Measurements from ENCODE around the gene PLA2G6. TPM values are rescaled to one million over a fixed set of nuclear protein-coding genes. Genes with fewer than 3 reads are reported as not detected.
"Not testable (repeated sequence)": the region's sequence is repeated elsewhere in the genome, so short reads cannot be mapped to it uniquely, and the experiment has no call there.

The PLA2G6 gene
- total RNA-seq, 1 donor from 2014 or later: 12.8 TPM

DNA sequence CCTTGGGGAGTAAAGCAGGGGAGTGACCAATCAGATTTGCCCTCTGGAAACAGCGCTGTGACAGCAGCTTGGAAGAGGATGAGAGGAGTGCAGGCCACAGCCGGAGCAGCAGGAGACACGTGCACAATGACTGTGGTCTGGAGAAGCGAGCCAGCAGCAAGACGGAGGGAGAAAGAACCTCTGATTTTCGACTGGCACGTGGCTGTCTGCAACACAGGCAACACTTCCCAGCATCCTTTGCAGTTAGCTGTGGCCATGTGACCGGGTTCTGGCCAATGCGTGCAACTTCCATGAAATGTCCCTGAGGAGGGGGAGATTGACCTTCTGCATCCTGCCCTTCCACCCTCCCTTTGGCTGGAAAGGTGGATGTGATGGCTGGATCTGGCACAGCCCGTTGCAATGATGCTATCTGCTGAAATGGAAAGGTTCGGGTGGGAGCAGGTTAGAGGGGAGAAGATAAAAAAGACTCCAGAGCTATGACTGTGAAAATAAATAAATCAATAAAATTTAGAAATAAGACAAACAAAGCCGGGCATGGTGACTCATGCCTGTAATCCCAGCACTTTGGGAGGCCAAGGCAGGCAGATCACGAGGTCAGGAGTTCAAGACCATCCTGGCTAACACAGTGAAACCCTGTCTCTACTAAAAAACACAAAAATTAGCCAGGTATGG is 15.6 kb downstream of the PLA2G6 start:
- no peak for ATAC-seq

DNA sequence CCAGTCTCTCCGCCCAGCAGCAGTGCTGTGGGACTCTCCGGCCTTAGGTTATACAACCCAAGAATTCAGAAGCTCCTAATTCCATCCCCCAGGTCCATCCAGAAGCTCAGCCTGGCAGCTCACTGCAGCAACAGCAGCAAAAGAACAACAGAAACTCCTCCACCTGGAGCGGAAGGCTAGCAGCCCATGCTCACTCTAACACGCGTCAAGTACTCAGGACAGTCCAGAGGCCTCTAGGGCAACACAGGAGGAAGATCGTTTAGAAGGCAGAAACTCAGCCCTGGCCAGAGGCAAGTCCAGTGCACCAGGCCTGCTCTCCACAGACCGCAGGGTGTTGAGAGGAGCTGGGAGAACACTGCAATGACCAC is 17.1 kb downstream of the PLA2G6 start:
- ATAC-seq: no peak

DNA sequence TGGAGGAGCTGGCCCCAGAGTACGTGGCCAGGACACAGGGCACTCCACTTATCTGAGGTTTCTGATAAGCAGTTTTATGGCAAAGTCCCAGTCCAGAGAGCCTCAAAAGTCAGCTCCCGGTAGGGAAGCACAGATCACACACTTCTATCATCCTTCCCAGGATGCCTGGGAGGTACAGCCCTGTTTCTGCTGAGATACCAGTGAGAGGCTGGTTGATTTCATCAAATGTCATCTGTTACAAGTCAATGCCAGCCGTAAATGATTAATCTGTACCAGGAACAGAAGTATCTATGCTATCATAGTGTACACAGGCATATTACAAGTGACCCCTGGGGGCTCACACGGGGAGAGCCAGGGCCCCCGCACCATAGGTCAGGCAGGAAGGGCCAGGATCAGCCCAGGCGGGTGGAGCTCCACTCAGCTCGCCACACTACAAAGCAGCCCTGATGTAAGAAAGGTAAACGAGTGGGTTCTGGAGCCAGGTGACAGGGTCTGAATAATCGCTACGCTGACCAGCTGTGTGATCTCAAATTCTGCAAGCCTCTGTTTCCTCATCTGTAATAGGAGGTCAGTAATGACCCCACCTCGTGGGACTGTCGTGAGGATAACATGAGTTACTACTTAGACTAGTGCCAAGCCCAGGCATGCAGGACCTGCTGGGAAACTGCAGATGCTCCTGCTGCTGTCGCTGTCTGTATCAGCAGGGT is 17.6 kb downstream of the PLA2G6 start:
- no peak for ATAC-seq

DNA sequence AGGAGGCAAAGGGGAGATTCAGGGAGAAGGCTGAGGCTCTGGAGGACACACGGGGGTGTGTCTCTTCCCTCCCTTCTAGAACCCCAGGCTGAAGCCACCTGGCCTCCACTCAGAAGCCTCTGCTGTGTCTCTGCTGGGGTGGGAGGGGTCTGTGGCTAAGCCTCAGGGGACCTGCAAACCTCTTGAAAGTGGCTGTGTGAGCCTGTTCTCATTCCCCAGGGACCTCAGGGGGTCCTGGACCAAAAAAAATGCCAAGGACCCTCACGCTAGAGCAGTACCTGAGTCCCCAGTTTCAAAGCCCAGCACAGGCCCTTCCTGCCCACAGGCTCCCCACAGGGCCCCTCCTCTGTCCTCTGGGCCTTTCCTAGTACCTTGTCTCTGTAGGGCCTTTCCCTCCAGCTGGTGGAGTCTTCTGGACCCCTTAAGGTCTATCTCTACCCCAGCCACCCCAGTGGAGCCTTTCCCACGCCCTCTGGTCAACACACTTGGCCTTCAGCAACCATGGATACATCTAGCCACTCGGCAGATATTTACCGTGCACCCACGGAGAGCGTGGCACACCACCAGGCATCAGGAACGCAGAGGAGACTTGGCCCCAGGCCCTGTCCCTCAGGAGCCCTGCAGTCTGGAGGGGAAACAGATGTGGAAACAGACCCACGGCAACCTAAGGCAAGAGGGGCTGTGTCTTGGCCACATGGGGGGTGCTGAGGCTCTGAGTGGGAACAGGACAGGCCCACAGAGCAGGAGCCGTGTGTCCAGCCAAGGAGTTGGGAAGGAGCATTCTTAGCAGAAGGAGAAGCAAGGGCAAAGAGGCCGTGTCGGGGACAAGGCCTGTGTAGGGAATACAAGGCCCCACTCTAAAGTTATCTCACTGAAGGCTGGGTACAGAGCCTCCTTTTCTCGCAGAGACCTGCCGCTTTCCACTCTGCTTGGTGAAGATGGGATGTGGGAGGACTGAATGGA is 18.5 kb downstream of the PLA2G6 start:
- ATAC-seq: peak; percentile 8

DNA sequence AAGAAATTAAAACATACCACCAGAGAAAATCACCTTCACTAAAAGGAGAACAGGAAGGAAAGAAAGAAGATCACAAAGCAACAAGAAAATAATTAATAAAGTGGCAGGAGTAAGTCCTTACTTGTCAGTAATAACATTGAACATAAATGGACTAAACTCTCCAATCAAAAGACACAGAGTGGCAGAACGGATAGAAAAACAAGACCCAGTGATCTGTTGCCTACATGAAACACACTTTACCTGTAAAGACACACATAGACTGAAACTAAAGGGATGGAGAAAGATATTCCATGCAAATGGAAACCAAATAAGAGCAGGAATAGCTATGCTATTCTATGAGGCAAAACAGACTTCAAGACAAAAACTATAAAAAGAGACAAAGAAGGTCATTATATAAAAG is 25.9 kb downstream of the PLA2G6 start:
- ATAC-seq: no peak

DNA sequence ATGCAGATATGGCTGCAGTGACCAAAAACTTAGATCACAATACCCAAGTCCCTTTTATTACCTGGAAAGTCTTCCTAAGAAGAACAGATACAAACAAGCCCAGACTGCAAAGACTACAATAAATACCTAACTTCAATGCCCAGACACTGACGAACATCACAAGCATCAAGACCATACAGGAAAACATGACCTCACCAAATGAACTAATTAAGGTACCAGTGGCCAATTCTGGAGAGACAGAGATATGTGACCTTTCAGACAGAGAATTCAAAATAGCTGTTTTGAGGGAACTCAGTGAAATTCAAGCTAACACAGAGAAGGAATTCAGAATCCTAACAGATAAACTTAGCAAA is 27.1 kb downstream of the PLA2G6 start:
- not testable (repeated sequence) for ATAC-seq

DNA sequence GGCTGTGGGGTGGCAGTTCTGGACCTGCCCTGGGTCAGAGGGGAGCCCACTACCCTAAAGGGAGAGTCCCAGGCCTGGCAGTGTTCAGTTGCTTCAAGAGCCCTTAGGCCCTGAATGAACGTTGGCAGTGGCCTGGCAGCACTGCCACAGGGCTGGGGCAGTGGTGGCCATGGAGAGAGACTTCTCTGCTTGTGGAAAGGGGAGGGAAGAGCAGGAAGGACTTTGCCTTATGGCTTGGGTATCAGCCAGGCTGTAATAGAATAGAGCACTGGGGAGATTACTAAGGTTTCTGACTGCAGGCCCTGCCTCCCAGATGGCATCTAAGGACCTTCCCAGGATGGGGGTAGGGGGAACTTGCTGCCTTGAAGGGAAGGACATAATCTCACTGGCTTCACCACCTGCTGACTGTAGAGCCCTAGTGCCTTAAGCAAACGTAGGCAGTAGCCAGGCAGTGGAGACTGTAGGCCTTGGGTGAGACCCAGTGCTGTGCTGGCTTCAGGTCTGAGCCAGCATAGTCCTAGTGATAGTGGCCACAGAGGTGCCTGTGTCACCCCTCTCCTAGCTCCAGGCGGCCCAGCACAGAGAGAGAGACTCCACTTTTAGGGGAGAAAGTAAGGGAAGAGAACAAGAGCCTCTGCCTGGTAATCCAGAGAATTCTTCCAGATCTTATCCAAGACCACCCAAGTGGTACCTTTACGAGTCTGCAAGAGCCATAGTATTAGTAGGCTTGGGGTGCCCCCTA is 27.6 kb downstream of the PLA2G6 start:
- peak; percentile 39 for ATAC-seq

DNA sequence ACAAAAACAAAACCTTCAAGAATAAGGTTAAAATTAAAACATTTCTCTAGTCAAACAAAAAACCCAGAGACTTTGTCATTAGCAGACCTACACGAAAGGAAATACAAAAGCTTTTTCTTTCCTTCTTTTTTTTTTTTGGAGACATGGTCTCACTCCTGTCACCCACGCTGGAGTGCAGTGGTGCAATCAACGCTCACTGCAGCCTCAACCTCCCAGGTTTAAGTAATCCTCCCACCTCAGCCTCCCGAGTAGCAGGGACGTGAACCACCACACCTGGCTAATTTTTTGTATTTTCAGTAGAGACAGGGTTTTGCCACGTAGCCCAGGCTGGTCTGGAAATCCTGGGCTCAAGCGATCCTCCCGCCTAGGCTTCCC is 30.5 kb downstream of the PLA2G6 start:
- no peak for ATAC-seq

DNA sequence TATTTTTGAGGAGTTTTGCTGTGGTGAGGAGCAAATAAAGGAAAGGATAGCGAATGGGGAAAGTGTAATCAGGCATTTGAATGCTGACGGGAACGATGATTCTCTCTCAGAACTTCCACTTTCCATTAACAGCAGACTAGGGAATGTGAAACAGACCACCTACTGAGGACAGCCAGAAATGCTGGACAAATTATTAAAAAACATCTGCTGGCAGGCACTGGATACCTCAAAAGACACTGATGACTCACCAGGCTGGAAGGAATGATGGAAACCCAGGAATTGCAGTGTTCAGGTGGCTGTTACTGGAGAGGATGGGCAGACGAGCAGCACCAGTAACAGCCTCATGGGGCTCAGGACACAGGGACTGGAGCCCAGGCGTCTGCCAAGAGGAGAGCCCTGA is 33.4 kb downstream of the PLA2G6 start:
- ATAC-seq: no peak

DNA sequence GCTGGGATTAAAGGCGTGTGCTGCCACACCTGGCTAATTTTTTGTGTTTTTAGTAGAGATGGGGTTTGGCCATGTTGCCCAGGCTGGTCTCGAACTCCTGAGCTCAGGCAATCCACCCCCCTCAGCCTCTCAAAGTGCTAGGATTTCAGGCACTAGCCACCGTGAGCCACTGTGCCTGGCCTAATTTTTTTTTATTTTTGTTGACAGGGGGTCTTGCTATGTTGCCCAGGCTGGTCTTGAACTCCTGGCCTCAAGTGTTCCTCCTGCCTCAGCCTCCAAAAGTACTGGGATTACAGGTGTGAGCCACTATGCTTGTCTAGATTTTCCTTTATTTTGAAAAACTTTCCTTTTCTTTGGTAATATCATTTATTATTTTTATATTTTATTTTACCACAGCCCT is 35.5 kb downstream of the PLA2G6 start:
- not testable (repeated sequence) for ATAC-seq

DNA sequence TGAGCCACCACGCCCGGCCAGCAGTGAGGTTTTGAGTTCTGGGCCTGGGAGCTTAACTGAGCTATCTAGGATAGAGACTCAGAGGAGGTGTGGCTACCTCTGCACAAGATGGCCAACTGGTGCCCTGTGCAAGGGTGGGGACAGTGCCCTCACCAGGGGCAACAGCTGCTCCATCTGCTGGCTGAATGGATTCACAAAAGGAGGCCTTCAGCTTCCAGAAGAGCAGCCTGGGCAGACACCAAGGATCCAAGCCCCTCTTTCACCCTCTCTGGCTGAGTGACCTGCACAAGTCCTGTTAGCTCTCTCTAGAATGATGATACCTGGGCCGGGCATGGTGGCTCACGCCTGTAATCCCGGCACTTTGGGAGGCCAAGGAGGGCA is 37.6 kb downstream of the PLA2G6 start:
- peak; percentile 27 for ATAC-seq

DNA sequence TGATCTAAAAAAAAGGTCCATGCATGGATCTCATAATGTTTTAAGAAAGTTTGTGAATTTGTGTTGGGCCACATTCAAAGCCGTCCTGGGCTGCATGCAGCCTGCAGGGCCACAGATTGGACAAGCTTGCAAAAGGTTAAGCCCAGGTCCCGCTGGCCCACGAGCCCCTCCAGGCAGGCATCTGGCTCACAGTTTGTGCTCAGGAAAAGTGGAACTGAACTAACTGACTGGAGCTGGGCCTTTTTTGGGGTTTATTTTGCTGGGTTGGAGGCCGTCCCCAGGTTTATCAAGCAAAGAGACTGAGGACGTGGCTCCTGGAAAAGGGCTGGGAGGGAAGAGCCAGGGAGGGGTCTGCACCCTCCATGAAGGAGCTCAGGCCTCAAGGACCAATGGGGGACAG is 39.0 kb downstream of the PLA2G6 start:
- no peak for ATAC-seq

DNA sequence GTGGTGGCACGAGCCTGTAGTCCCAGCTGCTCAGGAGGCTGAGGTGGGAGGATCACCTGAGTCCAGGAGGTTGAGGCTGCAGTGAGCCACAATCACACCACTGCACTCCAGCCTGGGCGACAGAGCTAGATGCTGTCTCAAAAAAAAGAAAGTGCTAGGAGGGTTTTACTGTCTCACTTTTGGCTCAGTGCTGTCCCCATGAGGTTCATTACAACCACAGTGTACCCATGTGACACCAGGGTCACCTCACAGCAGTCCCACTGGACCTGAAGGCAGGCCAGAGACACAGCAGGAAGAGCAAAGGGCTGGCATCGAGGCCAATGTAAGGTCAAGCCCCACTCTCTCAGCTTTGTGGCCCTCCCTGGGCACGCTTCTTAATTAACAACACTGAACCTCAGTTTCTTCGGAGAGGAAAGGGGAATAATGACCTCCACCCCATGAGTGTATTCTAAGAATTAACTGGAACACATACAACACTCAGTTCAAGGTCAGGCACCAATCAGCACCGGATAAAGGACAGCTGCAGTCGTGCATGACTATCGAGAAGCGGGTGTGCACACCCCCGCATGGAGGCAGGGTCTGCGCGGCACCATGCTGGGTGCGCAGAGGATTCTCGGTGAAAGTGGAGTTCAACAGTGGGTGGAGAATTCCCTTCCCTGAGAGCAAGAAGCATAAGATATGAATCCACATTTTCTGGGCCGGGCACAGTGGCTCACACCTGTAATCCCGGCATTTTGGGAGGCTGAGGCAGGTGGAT is 40.2 kb downstream of the PLA2G6 start:
- no peak for ATAC-seq

DNA sequence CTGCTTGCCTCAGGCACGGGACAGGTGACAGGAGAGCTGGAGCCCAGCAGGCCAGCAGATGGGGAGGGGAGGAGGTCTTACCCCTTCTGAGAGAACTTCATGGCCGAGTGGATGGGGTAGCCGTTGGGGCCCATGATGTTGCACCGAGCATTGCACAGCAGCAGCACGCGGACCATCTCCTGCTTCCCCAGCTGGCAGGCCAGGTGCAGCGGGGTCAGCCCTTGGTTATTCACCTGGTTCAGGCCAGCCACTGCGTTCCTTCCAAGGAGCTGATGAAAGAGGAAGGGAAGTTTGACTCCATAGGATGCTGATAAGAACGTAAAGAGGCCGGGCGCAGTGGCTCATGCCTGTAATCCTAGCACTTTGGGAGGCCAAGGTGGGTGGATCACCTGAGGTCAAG is 41.7 kb downstream of the PLA2G6 start:
- no peak for ATAC-seq

DNA sequence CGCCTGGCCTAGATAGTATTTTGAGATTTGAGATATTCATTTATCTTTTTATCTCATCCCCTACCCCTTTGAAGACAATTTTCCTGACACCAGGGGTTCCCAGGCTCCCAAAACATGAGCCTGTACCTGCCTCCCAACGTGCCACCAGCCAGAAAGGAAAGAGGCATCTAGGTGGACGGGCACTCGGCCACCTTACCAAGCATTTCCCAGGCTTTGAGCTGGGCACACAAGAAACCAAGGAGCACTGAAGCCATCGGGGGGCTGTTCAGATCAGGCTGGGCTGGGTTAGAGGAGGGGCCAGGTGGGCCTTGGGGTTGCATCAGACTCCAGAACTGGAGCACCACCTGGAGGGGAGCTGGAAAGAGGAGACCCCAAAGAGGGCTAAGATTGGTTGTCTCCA is 42.7 kb downstream of the PLA2G6 start:
- ATAC-seq: no peak

DNA sequence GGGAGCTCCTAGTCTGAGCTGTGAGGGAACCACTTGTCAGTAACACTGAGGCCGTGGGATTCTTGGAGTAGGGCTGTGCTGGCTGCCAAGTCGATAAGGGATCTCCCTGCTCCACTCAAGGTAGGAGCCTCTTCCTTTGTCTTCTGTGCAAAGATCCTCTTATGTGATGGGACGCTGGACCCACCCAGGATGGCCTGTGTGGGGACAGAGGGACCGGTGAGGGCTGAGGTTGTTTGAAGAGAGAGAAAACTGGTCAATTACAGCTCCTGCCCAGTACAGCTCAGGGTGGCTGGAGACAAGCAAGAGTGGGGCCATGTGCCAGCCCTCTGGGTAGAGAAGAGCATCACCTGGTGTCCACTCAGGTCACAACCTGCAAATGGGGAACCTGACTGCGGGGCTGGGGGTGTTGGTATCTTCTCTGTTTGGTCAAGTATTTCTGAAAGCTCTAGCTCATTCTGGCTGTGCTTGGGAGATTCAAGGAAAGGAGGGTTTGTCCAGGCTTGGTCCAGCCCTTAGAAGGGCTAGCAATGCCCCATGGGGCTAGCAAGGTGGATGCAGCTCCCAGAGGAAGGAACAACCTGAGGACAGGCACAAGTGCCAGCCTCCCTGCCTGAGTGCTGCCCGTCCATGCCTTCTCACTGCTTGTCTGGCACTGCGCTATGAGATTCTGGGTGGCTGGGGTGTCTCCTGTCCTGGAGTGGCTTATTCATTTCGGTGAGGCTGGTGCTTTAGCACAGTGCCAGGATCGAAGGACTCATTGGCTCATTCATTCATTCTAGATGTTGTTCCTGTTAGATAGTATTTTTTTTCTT is 43.5 kb downstream of the PLA2G6 start:
- ATAC-seq: no peak

DNA sequence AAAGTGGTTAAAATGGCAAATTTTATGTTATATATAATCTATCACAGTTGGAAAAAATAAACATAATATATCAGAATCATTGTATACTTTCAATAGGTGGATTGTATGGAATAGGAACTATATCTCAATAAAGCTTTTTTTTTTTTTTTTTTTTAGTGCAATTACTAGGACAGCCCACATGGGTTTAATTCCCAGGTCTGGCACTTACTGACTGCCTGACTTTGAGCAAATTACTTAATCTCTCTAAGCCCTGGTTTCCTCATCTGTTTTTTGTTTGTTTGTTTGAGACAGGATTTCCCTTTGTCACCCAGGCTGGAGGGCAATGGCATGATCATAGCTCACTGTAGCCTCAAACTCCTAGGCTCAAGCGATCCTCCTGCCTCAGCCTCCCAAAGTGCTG is 45.0 kb downstream of the PLA2G6 start:
- no peak for ATAC-seq

DNA sequence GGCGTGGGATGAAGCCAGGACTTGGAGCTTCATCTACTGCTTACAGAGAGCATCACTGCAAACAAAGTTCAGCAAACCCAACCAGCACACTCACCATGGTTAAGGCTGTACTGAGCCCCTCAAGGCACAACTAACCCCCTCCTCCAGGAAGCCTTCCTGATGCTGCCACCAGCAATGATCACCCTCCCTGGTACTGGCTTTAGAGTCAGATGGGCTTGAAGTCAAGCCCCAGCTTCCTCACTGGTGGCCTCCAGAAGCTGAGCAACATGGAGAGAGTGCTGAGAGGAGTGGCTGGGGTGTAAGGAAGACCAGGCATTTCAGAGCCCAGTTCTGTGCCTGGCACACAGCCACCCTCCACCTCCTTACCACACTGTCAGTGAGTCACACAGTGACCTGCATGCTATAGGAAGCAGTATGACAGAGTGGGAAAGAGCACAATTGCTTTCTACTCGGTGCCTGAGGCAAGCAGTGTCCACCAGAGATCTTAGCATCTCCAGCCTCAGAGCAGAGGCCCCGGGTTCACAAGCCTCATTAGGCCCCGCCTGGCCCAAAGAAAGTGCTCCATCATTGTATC is 46.4 kb downstream of the PLA2G6 start:
- peak; percentile 94 for ATAC-seq

DNA sequence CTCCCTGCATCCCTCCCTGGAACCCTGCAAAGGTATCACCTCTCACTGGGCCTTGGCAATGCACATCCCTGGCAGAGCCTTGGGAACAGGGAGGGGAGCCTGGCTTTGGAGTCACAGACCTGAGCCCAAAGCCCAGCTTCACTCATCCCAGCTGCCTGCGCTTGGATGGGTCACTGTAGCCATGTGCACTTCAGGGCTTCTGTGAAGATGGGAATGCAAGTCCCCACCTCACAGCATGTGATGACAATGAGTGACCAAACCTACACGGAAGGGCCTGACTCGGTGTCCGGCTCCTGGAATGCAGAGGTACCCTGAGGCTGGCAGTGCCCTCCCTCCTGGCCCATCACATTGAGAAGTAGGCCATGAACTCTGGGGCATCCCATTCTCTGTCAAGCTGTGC is 48.3 kb downstream of the PLA2G6 start:
- ATAC-seq: no peak

DNA sequence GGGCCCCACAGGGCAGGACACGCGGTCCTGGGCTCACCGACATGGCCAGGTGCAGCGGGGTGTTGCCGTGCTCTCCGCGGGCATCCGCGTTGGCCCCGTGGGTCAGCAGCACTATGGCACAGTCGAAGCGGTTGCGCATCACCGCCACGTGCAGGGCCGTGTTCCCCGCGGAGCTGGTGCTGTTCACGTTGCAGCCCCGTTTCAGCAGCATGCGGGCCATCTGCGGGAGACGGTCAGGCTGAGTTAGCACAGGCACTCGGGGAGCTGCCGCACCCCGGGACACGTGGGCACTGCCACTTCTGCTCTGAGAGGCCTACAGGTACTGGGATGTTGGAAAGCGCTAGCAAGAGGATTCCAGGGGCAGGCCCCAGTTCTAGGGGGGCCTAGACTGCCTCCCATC is 48.8 kb downstream of the PLA2G6 start:
- ATAC-seq: no peak

DNA sequence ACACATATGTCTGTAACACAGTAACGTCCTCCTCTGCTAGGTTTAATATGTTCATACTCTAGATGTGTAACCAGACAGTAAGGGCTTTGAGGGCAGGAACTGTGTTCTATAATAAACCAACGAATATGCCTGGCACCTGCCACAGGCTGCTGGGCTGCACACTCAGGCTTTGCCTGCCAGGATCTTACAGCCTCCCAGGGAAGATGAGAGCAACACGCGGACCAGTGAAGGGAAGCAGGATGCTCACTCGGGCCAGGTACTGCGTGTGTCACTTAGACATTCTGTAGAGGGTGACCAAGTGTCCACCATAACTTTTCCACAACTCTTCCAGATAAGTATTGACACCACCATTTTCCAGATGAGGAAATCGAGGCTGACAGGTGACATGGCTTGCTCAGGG is 49.5 kb downstream of the PLA2G6 start:
- no peak for ATAC-seq

All from esophagus mucosa (tissue), 1 donor.